GM12872 (cell line): Measurements from ENCODE around the gene AUTS2.

ENCODE experiments used
- TF ChIP-seq, protein P1 (sequence below): IDR thresholded peaks from 3 replicates; pipeline ENCODE4 v1.5.1; 2011; ENCODE audit warnings: low read depth, mild to moderate bottlenecking, low read length, moderate library complexity; ENCODE audit not compliant: insufficient read depth

AUTS2 gene

DNA sequence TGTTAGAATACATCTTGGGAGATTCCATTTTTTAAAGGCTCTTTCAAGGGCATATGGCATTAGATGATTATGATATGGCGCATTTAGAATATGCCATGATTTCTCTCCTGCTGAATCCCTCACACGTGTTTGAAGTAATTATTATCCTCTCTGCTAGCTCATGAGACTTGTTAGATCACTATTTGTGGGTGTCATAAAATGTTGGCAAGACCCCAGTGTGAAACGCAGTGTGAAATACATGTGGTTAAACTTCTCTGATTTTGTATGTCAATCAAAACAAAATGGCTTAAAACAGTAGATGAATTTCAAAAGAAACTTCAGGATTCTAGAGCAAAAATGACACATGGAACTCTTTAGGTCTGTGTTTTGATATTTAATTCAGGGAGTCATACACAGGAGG, 560.8 kb downstream of the AUTS2 start:
- TF ChIP-seq, protein P1, sequence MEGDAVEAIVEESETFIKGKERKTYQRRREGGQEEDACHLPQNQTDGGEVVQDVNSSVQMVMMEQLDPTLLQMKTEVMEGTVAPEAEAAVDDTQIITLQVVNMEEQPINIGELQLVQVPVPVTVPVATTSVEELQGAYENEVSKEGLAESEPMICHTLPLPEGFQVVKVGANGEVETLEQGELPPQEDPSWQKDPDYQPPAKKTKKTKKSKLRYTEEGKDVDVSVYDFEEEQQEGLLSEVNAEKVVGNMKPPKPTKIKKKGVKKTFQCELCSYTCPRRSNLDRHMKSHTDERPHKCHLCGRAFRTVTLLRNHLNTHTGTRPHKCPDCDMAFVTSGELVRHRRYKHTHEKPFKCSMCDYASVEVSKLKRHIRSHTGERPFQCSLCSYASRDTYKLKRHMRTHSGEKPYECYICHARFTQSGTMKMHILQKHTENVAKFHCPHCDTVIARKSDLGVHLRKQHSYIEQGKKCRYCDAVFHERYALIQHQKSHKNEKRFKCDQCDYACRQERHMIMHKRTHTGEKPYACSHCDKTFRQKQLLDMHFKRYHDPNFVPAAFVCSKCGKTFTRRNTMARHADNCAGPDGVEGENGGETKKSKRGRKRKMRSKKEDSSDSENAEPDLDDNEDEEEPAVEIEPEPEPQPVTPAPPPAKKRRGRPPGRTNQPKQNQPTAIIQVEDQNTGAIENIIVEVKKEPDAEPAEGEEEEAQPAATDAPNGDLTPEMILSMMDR = no peak

DNA sequence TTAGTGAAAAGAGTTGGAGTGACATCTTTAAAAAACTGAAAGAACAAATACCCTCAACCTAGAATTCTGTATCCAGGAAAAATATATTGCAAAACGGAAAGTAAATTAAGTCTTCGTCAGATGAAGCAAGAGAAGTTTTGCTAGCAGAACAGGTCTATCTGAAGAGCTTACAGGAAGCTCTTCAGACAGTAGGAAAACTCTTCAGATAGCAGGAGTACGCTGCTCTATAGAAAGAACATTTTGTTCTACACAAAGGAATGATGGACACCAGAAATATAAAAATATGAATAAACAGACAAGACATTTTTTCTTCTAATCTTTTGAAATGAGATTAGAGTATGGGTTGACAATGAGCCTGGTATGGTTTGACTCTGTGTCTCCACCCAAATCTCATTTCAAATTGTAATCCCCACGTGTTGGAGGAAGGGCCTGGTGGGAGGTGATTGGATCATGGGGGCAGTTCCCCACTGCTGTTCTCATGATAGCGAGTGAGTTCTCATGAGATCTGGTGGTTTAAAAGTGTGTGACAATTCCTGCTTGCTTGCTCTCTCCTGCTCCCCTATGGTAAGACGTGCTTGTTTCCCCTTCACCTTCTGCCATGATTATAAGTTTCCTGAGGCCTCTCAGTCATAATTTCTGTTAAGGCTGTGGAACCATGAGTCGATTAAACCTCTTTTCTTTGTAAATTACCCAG, 567.3 kb downstream of the AUTS2 start:
- TF ChIP-seq, protein P1 = no peak

DNA sequence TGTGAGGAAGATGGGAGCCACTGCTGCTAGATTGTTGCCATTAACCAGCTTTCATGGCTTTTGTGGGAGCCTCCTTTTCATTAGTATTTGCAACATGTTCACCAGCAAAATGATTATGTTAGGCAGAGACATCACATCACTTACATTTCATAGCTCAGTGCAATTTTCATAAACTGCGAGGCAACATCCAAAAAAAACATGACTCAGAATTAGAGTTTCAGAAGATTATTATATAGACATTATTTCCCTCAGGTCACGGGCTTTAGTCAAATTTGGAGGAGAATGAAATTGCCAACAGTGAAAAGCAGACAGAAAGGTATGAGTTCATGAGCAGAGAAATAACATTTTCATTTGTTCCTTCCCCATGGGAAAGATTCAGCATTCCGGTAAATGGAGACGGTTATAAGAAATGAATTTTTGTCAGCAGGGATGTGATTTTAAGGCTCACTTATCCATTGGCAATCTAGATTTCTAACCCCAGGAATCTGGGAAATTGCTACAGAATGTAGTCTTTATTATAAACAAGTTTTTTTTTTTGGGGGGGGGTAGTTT, 573.2 kb downstream of the AUTS2 start:
- TF ChIP-seq, protein P1 = no peak

DNA sequence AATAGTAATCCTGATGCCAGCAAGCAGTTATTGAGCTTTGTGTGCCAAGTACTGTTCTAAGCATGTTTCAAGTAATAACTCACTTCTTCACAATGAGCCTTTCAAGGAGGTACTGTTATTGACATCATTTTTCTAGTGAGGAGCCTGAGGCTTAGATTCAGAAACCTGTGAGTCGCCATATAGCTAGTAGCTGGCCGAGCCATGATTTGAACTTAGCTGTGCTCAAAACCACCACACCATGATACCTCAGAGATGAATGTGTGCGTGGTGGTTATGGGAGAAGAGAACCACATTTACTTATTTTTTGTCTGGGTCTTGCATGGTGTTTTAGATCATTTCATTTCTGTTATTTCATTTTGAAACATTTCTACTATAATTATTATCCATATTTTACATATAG, 578.9 kb downstream of the AUTS2 start:
- TF ChIP-seq, protein P1 = no peak

DNA sequence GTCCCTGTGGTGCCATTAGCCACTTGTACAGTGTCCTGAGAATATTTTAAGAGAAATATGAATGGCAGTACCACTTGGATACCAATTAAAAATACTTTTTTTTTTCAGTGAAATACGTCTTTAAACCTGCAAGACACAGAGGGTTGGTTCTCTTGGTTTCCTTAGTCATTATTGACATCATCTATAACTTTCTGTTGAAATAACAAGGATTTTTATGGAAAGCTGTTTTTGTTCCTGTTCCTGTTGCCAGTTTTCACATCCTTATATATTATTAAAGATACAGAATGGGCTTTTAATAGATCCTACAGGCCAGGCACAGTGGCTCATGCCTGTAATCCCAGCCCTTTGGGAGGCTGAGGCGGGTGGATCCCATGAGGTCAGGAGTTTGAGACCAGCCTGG, 579.9 kb downstream of the AUTS2 start:
- TF ChIP-seq, protein P1 = no peak

DNA sequence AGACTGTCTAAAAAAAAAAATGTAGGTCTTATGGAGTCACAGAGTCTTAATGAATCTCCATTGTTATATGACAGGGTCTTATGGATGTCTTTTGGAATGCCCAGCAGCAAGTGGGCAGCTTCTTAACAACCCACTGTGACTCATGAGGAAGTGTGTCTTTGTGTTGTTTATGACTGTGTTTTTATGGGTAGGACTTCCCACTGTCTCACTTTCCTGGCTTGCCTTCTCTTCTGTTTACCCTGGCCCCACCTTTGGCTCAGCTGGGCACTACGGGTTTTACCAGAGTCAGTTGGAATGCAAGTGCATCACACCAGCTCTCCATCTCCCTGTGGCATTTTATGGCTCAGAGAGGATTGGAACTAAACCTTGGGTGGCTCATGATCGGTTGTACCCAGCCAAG, 580.5 kb downstream of the AUTS2 start:
- TF ChIP-seq, protein P1 = no peak

DNA sequence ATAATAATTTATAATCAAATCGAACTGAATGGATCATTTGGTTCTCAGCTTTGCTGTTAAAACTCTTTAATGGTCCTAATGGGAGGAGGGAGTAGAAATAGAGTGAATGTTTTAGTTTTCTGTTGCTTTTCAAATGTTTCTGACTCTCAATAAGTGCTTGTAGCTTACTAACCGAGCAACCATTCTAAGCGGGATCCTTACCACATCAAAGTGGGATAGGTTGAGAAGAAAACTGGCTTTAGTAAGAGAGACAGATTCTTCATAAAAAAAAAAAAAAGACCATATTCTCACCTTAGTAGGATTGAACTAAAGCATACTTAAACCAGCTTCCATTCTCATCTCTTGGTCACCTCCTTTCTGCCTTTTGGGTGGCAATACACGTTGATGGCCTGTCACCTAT, 584.2 kb downstream of the AUTS2 start:
- TF ChIP-seq, protein P1 = no peak

DNA sequence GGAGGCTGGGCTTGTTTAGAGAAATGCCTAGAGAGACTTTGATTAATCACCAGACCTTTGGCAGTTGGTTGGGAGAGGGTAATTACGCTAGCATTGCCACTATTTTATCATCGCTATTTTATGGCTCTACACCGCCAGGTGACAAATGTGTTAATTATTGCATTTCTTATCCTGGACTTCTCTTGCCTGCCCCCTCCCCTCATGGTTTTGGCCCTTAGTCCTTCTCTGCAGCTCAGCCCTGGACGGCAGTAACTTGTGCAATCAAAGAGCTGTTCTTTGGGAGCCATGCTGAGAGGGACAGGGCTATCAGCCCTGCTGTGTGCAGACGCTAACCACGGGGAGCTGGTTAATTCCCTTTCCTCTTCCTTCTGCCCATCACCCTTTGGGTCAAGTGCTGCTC, 585.0 kb downstream of the AUTS2 start:
- TF ChIP-seq, protein P1 = no peak
